ENCODE measurements around the gene GPR153.

GPR153 gene

DNA sequence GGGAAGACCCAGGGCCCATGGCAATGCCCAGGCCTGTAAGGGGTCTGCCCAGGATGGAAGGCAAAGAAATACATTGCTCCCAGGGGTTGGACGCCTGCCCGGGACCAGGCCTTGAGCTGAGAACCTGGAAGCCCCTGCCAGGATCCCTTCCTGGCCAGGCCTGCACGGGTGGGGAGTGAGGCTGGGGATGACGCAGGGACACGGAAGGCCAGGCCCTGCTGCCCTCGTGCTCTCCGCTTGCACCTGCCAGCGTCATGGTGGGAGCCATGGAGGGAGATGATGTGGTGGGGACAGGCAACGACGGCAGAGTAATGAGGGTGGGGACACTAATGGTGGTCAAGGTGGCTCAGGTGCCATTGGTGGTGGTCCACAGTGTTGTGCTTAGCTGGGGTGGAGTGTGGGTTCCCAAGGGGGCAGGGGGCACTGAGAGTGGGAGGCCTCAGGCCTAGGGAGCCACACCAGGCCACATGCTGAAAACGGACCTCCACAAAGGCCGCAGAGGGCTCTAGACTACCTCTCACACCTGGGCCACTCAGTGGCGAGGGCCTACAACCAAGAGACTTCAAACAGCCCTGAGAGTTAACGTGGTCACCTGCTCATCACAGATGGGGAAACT lies 12.6 kb downstream of the GPR153 start:
- TF ChIP-seq, protein P1, sequence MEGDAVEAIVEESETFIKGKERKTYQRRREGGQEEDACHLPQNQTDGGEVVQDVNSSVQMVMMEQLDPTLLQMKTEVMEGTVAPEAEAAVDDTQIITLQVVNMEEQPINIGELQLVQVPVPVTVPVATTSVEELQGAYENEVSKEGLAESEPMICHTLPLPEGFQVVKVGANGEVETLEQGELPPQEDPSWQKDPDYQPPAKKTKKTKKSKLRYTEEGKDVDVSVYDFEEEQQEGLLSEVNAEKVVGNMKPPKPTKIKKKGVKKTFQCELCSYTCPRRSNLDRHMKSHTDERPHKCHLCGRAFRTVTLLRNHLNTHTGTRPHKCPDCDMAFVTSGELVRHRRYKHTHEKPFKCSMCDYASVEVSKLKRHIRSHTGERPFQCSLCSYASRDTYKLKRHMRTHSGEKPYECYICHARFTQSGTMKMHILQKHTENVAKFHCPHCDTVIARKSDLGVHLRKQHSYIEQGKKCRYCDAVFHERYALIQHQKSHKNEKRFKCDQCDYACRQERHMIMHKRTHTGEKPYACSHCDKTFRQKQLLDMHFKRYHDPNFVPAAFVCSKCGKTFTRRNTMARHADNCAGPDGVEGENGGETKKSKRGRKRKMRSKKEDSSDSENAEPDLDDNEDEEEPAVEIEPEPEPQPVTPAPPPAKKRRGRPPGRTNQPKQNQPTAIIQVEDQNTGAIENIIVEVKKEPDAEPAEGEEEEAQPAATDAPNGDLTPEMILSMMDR (IDR thresholded peaks at IDR 0.05; ENCODE audit: low read depth, low read length), result no peak
- no peak for DNase-seq (ENCODE audit: extremely low read depth, low read depth)

DNA sequence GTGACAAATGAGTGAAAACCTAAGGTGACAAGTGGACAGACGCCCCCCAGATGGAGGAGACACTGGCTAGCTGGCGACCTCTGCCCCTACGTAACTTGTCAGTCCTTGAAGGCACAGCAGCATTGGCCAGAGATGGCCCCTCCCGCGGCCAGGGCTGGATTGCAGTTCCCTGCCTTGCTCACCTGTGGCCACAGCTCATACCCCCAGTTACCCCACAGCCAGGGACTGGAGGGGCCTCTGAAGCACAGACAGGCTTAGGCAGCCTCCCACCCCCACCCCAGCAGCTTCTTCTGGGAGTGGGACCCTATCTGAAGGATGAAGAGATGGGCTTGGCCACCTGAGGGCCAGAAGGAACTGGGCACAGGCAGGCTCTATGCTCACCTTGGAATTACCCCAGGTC lies 13.2 kb downstream of the GPR153 start:
- DNase-seq (ENCODE audit: extremely low read depth, low read depth), result no peak
- TF ChIP-seq, protein P1 (IDR thresholded peaks at IDR 0.05; ENCODE audit: low read depth, low read length), result no peak

- TF ChIP-seq, protein P1 (IDR thresholded peaks at IDR 0.05; ENCODE audit: low read depth, low read length), result peak; percentile 86
- DNase-seq (ENCODE audit: extremely low read depth, low read depth), result no peak
Measured at GRCh38 chr1:6246497-6247467, 14.1 kb downstream of the GPR153 start.

- no peak for DNase-seq (ENCODE audit: extremely low read depth, low read depth)
- TF ChIP-seq, protein P1 (IDR thresholded peaks at IDR 0.05; ENCODE audit: low read depth, low read length), result no peak
Measured at GRCh38 chr1:6245869-6246496, 14.9 kb downstream of the GPR153 start.

DNA sequence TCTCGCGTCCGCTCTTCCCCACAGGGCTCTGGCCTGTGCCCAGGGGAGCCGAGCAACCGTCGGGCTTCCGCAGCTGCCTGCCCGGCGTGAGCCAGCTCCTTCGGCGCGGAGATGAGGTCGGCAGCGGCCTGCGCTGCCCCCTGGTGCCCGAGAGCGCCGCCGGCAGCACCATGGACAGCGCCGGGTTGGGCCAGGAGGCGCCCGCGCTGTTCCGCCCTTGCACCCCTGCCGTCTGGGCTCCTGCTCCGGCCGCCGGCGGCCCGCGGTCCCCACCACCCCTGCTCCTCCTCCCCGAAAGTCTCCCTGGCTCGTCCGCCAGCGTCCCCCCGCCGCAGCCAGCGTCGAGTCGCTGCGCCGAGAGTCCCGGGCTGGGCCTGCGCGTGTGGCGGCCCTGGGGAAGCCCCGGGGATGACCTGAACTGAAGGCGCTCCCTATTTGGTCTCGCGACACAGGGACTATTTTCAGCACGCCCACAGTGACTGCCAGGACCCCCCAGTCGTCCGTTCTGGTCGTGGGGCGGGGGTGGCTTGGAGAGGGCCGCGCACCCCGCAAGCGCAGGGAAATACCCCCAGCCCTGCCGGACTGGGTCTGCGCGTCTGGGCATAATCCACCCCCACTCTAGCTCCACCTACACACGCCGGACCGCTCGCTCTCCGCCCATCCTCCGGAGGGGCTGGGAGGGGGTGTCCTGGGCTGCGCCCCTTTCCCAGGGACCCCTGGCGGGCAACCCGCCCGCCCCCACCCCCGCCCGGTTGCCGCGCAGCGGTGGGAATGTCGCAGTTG lies 15.6 kb downstream of the GPR153 start:
- no peak for DNase-seq (ENCODE audit: extremely low read depth, low read depth)
- TF ChIP-seq, protein P1 (IDR thresholded peaks at IDR 0.05; ENCODE audit: low read depth, low read length), result peak; percentile 74

DNA sequence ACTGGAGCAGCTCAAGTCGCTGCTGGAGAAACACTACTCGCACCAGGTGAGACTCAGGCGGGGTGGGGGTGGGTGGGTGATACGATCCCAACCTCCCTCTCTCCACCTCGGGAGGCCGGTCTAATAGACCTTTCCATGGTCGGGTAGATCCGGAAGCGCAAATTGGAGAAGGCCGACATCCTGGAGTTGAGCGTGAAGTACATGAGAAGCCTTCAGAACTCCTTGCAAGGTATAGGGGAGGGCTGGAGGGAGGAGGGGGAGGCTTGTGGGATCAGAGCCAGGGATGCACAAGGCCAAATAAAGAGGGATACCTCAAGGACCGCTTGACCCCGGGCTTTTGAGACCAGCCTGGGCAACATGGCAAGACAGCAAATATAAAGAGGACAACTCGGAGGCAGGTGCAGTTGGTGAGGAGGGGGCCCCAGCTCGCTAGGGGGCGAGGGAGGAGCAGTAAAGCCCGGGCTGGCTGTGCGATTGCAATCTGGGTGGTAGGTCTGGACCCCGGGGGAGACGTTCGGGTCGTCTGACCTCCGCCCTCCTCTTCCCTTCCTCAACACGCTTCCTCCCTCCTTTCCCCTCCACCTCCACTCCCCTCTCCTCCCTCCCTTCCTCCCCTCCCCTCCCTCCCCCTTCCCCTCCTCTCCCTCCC lies 16.4 kb downstream of the GPR153 start:
- no peak for DNase-seq (ENCODE audit: extremely low read depth, low read depth)
- TF ChIP-seq, protein P1 (IDR thresholded peaks at IDR 0.05; ENCODE audit: low read depth, low read length), result no peak
